Testis (tissue), 3 donors: ENCODE results near the gene HSH2D. TPM values are rescaled to one million over a fixed set of nuclear protein-coding genes. Genes with fewer than 3 reads are reported as not detected.

Experiments
- DNase-seq: peaks from one replicate; pipeline ENCODE4 v3.0.0-alpha.2; 2019
- H3K27ac ChIP-seq, 2 donors: fragments of 200-600 bp; sonication (generic); one replicate each; pipeline ENCODE4 v1.5.1; 2019
- H3K27me3 ChIP-seq: fragments of 200-600 bp; sonication (generic); one replicate; pipeline ENCODE4 v1.5.1; 2019
- H3K36me3 ChIP-seq: fragments of 200-600 bp; sonication (generic); one replicate; pipeline ENCODE4 v1.5.1; 2017; ENCODE audit warnings: low read depth; ENCODE audit errors: missing control alignments
- H3K4me1 ChIP-seq: fragments of 200-600 bp; sonication (generic); one replicate; pipeline ENCODE4 v1.5.1; 2019
- H3K4me3 ChIP-seq, 2 donors: fragments of 200-600 bp; sonication (generic); one replicate each; pipeline ENCODE4 v1.5.1; 2017 to 2019
- H3K9me3 ChIP-seq: fragments of 200-600 bp; sonication (generic); one replicate; pipeline ENCODE4 v1.5.1; 2017
- POLR2A ChIP-seq: fragments of 450-650 bp; IDR thresholded peaks from one replicate; pipeline ENCODE4 v1.6.1; 2017; ENCODE audit warnings: antibody characterized with exemption, mild to moderate bottlenecking, moderate library complexity
- WGBS, 2 donors: methylation state at CpG; one replicate each; pipeline ENCODE4 v1.1.5; 2018; 5-methylcytosine and 5-hydroxymethylcytosine counted together
- intact Hi-C: fragments of 100-400 bp; cut with DNase I; formaldehyde crosslinking; loops from one replicate; pipeline ENCODE4 v1.15.1; 2023; ENCODE audit warnings: low total_unique reads
- polyA plus RNA-seq: library from polyadenylated mRNA; stranded (reverse); fragments of 350-450 nt; fragmentation: Illumina TruSeq; extraction: RNeasy Lipid Tissue Mini Kit (QIAGEN cat#74804); gene quantifications from one replicate; pipeline ENCODE4 v1.2.3, GENCODE V29; 2014; ENCODE audit warnings: low read depth, low replicate concordance; ENCODE audit not compliant: insufficient read depth
- total RNA-seq, 2 donors: library from RNA; depleted of rRNA; stranded (reverse); fragments of >200 nt; gene quantifications; one replicate each; pipeline ENCODE4 v1.2.3, GENCODE V29; 2016
- TF ChIP-seq, protein P1 (sequence below), 3 experiments: fragments of 450-650 bp in 2 of 3; fragments of 200-600 bp in 1 of 3; sonication (generic) in 1 of 3; IDR thresholded peaks; one replicate each; pipeline ENCODE4 v1.5.1; 2016 to 2019; ENCODE audit warnings: antibody characterized with exemption in 3 of 3, mild to moderate bottlenecking in 2 of 3, moderate library complexity in 1 of 3

The HSH2D gene
- total and polyA plus RNA-seq, 3 donors from 2014 or later, result 0.55 to 1.6 (median 0.68) TPM

DNA sequence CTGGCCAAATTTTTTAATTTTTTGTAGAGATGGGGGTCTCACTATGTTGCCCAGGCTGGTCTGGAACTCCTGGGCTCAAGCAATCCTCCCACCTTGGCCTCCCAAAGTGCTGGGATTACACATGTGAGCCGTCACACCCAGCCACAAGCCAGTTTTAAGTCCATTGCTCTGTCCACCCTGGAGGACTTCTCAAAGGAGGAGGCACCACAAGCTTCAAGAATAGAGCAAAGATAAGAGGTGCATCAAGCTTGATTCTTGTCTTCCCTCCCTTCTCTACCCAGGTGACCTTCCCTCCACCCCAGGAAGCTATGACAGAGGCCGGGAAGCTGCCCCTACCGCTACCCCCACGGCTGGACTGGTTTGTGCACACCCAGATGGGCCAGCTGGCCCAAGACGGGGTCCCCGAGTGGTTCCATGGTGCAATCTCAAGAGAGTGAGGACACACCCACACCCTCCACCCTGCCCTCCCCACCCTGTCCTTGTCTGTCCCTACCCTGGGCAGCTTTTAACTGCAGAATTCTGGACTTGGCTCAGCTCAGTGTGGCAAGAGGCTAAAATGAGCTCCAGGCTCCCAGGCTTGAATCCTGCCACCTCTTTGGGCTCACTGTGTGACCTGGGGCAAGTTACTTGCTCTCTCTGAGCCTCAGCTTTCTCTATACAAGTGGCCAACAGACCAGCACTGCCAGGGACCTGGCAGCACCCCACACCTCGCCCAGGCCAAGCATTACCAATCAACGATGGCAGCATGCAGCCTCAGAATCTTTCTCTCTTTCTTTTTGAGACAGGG is 5.2 kb downstream of the HSH2D start:
- Histone ChIP-seq H3K27me3 (no peaks in the 10 kb centered on the region), H3K36me3 (no peaks in the 10 kb centered on the region), H3K9me3 (no peaks in the 10 kb centered on the region), H3K4me1 (no peaks in the 10 kb centered on the region), H3K4me3 (no peak overlapping the region), H3K27ac (no peak overlapping the region)
- no peak for DNase-seq
- TF ChIP-seq, protein P1, sequence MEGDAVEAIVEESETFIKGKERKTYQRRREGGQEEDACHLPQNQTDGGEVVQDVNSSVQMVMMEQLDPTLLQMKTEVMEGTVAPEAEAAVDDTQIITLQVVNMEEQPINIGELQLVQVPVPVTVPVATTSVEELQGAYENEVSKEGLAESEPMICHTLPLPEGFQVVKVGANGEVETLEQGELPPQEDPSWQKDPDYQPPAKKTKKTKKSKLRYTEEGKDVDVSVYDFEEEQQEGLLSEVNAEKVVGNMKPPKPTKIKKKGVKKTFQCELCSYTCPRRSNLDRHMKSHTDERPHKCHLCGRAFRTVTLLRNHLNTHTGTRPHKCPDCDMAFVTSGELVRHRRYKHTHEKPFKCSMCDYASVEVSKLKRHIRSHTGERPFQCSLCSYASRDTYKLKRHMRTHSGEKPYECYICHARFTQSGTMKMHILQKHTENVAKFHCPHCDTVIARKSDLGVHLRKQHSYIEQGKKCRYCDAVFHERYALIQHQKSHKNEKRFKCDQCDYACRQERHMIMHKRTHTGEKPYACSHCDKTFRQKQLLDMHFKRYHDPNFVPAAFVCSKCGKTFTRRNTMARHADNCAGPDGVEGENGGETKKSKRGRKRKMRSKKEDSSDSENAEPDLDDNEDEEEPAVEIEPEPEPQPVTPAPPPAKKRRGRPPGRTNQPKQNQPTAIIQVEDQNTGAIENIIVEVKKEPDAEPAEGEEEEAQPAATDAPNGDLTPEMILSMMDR (IDR thresholded peaks at IDR 0.05), result no peak
- no peak for TF ChIP-seq POLR2A
- intact Hi-C loops, result no loop called here
- 82 to 85% methylated on average over 5 to 8 of the region's 8 CpGs for WGBS, 2 donors

DNA sequence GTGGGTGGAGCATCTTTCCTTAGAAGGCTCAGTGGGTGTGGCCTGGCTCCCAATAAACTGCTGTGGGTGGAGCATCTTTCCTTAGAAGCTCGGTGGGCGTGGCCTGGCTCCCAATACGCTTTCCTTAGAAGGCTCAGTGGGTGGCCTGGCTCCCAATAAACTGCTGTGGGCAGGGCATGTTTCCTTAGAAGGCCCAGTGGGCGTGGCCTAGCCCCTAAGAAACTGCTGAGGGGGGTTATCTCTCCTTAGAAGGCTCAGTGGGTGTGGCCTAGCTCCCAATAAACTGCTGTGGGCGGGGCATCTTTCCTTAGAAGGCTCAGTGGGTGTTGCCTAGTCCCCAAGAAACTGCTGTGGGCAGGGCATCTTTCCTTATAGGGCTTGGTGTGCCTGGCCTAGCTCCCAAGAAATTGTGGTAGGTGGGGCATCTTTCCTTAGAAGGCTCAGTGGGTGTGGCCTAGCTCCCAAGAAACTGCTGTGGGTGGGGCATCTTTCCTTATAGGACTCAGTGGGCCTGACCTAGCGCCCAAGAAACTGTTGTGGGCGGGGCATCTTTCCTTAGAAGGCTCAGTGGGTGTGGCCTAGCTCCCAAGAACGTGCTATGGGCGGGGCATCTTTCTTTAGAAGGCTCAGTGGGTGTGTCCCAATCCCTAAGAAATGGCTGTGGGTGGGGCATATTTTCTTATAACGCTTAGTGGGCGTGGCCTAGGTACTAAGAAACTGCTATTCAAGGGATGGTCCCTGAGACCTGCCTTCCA is 10.3 kb downstream of the HSH2D start:
- 66 to 80% methylated on average over 6 to 11 of the region's 11 CpGs for WGBS, 2 donors
- intact Hi-C loops, result no loop called here
- no peak for TF ChIP-seq POLR2A
- TF ChIP-seq, protein P1 (IDR thresholded peaks at IDR 0.05), result no peak
- no peaks in the 10 kb centered on the region for H3K9me3 ChIP-seq
- H3K4me1 ChIP-seq, result no peaks in the 10 kb centered on the region
- H3K27me3 ChIP-seq, result no peaks in the 10 kb centered on the region
- H3K4me3 ChIP-seq, result peak overlapping the region in 1 of 2 donors; percentile 7
- DNase-seq, result peak; percentile 62
- H3K27ac ChIP-seq, result no peak overlapping the region
- H3K36me3 ChIP-seq, result no peaks in the 10 kb centered on the region

DNA sequence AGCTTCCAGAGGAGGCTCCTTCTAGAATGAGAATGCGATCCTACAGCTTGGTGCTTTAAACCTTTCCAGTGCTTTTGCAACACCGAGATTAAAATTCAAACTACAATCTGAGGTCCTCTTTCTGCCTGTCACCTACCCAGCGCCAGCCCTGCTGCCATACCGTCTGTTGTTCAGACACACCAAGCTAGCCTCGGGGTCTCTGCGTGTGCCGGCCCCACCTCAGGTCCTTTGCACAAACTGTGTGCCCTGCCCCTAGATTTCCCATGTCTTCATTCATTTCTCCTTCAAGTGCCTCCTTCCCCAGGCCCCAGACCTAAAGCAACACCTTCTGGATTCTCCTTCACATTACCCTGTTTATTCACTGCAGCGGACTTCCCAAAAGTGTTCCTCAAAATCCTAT is 11.1 kb downstream of the HSH2D start:
- Histone ChIP-seq H3K4me1 (no peaks in the 10 kb centered on the region), H3K9me3 (no peaks in the 10 kb centered on the region), H3K4me3 (no peak overlapping the region), H3K36me3 (no peaks in the 10 kb centered on the region), H3K27me3 (no peaks in the 10 kb centered on the region), H3K27ac (no peak overlapping the region)
- WGBS, 2 donors, result 70 to 74% methylated on average over 8 of the region's 8 CpGs
- intact Hi-C loops, result no loop called here
- DNase-seq, result no peak
- TF ChIP-seq, protein P1 (IDR thresholded peaks at IDR 0.05), result no peak
- TF ChIP-seq POLR2A, result no peak

DNA sequence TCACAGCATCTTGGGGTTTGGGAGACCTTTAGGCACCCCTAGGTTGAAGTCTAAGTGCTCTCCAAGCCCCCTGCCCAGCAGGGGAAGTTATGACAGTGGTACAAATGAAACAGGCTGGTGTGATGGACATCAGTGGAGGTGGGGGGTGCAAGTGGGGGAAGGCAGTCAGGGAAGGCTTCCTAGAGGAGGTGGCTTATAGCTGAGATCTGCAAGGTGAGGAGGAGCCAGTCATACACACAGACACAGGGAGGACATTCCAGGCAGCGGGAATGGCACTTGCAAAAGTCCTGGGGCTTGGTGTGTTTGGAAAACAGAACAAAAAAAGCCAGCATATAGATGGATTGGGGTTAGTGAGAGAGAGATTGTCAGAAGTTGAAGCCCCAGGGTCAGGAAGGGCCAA is 11.6 kb downstream of the HSH2D start:
- H3K4me3 ChIP-seq, result no peak overlapping the region
- no peak for DNase-seq
- H3K27me3 ChIP-seq, result no peaks in the 10 kb centered on the region
- intact Hi-C loops, result no loop called here
- 94 to 100% methylated on average over 1 of the region's 1 CpG for WGBS, 2 donors
- no peaks in the 10 kb centered on the region for H3K4me1 ChIP-seq
- no peaks in the 10 kb centered on the region for H3K9me3 ChIP-seq
- TF ChIP-seq, protein P1 (IDR thresholded peaks at IDR 0.05), result no peak
- TF ChIP-seq POLR2A, result no peak
- no peak overlapping the region for H3K27ac ChIP-seq
- no peaks in the 10 kb centered on the region for H3K36me3 ChIP-seq
